ENCODE results near the gene PCBD1.

Gene PCBD1

GRCh38 chr10:70917226-70917625 is 28.9 kb upstream of the PCBD1 start:
- no peak overlapping the region for H3K27ac ChIP-seq
- TF ChIP-seq, protein P1, sequence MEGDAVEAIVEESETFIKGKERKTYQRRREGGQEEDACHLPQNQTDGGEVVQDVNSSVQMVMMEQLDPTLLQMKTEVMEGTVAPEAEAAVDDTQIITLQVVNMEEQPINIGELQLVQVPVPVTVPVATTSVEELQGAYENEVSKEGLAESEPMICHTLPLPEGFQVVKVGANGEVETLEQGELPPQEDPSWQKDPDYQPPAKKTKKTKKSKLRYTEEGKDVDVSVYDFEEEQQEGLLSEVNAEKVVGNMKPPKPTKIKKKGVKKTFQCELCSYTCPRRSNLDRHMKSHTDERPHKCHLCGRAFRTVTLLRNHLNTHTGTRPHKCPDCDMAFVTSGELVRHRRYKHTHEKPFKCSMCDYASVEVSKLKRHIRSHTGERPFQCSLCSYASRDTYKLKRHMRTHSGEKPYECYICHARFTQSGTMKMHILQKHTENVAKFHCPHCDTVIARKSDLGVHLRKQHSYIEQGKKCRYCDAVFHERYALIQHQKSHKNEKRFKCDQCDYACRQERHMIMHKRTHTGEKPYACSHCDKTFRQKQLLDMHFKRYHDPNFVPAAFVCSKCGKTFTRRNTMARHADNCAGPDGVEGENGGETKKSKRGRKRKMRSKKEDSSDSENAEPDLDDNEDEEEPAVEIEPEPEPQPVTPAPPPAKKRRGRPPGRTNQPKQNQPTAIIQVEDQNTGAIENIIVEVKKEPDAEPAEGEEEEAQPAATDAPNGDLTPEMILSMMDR (conservative IDR thresholded peaks at IDR 0.05) = no peak
- no peak for TF ChIP-seq ZFX (IDR thresholded peaks at IDR 0.05)

DNA sequence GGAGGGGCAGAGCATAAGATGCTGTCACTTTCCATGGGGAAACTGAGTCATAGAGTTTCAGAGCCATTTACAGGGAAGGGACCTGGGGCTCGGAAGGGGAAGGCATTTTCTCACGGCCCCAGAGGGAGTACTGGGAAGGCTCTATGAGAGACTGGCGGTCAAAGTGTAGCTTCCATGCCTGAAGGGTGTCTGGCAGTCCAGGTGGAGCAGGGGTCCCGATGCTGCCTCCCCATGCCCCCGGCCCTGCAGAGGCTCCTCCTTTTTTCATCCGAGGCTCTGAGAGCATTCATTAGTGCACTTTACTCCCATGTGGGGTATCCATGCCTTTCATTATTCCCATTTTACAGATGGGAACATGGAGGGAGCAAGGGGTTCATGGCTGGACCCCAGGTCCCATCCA is 27.9 kb upstream of the PCBD1 start:
- TF ChIP-seq, protein P1 (conservative IDR thresholded peaks at IDR 0.05) = no peak
- no peak for TF ChIP-seq ZFX (IDR thresholded peaks at IDR 0.05)
- no peak overlapping the region for H3K27ac ChIP-seq

- H3K27ac ChIP-seq = no peak overlapping the region
- no peak for TF ChIP-seq ZFX (IDR thresholded peaks at IDR 0.05)
- TF ChIP-seq, protein P1 (conservative IDR thresholded peaks at IDR 0.05) = no peak
These were observed 27.4 kb upstream of the PCBD1 start for GRCh38 chr10:70915806-70916205.

GRCh38 chr10:70915206-70915605 is 26.8 kb upstream of the PCBD1 start:
- no peak overlapping the region for H3K27ac ChIP-seq
- no peak for TF ChIP-seq ZFX (IDR thresholded peaks at IDR 0.05)
- TF ChIP-seq, protein P1 (conservative IDR thresholded peaks at IDR 0.05) = no peak

- H3K27ac ChIP-seq = no peak overlapping the region
- no peak for TF ChIP-seq ZFX (IDR thresholded peaks at IDR 0.05)
- TF ChIP-seq, protein P1 (conservative IDR thresholded peaks at IDR 0.05) = no peak
These were observed 26.0 kb upstream of the PCBD1 start for GRCh38 chr10:70914316-70914864.

DNA sequence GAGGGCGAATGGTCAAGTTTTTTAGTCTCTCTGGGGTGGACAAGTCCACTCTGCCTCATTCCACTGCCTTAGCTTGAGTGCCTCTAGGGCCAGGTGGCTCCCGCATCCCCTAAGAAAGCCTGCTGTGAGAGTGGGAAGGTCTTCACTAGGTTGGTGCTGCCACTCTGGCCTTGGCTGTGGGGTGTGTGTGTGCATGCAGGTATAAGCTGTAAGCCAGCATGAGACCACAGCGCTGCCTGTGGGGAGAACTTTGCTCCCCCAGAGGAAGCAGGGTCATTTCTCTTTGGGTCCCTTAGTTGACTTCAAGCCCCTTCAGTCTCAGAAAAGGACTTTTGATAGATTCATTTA is 25.5 kb upstream of the PCBD1 start:
- TF ChIP-seq, protein P1 (conservative IDR thresholded peaks at IDR 0.05) = no peak
- TF ChIP-seq ZFX (IDR thresholded peaks at IDR 0.05) = no peak
- no peak overlapping the region for H3K27ac ChIP-seq

DNA sequence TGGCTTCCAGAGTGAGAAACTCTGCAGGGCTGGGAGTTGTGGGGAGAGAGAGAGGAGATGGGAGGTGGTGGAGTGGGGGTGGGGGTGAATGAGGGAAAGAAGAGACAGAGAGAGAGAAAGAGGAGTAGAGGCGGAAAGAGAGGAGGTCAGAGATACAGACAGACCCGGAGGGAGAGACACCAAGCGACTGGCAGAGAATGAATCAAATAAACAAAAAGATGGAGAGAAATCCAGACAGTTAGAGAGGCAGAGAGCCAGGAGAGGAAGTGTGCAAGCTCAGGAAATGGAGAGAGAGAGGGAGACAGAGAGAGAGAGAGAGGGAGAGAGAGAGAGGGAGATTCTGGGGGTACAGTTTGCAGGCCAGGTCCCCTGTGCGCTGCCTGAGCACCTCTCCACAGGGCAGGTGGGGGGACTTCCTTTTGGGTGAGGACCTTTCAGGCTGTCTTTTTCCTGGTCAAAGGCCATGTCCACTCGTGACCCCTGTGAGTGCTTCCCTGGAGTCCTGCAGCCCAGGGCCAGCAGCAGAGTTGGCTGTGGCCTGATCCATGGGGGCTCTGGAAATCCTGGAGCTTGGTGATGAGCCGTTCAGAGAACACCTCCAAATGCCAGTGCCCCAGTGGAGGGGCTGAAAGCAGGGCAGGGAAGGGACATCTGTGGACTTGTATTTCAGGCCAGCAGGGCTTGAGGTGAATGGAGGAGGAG is 25.0 kb upstream of the PCBD1 start:
- TF ChIP-seq ZFX (IDR thresholded peaks at IDR 0.05) = no peak
- TF ChIP-seq, protein P1 (conservative IDR thresholded peaks at IDR 0.05) = no peak
- H3K27ac ChIP-seq = no peak overlapping the region

Measured in C4-2B (cell line).